SKM-1 treated with dmso at 0.1 percent for 144 hours (cell line): ENCODE results near the gene SCARF2.

ENCODE experiments used
- DNase-seq: peaks from one replicate; lab custom pipeline; 2025; ENCODE audit not compliant: unreplicated experiment; lab: John Stamatoyannopoulos, UW

Gene SCARF2

GRCh38 chr22:20440637-20441591 is 3.3 kb upstream of the SCARF2 start:
- DNase-seq = no peak

GRCh38 chr22:20439928-20440575 is 2.4 kb upstream of the SCARF2 start:
- no peak for DNase-seq

GRCh38 chr22:20439556-20439927 is 1.9 kb upstream of the SCARF2 start:
- DNase-seq = no peak

GRCh38 chr22:20438678-20439492 is 1.3 kb upstream of the SCARF2 start:
- no peak for DNase-seq

- DNase-seq = no peak
Observed at GRCh38 chr22:20438427-20438677, 727 bp upstream of the SCARF2 start.

- DNase-seq = peak; percentile 43
Observed at GRCh38 chr22:20436768-20437612, 635 bp downstream of the SCARF2 start.

- DNase-seq = no peak
Observed at GRCh38 chr22:20436307-20436767, 1.3 kb downstream of the SCARF2 start.

- DNase-seq = no peak
Observed at GRCh38 chr22:20435436-20436306, 2.0 kb downstream of the SCARF2 start.

GRCh38 chr22:20434773-20435172 is 2.9 kb downstream of the SCARF2 start:
- DNase-seq = no peak

GRCh38 chr22:20434264-20434751 is 3.3 kb downstream of the SCARF2 start:
- DNase-seq = no peak

GRCh38 chr22:20433686-20434241 is 3.9 kb downstream of the SCARF2 start:
- no peak for DNase-seq

- no peak for DNase-seq
Observed at GRCh38 chr22:20433191-20433590, 4.4 kb downstream of the SCARF2 start.

- DNase-seq = no peak
Observed at GRCh38 chr22:20432244-20432686, 5.4 kb downstream of the SCARF2 start.

- no peak for DNase-seq
Observed at GRCh38 chr22:20431511-20432192, 6.0 kb downstream of the SCARF2 start.

- DNase-seq = no peak
Observed at GRCh38 chr22:20430720-20431510, 6.7 kb downstream of the SCARF2 start.

GRCh38 chr22:20430101-20430719 is 7.4 kb downstream of the SCARF2 start:
- no peak for DNase-seq
